Progenitor cell of endocrine pancreas (in vitro differentiated cells): ENCODE data around the gene ZNF444. TPM values are rescaled to one million over a fixed set of nuclear protein-coding genes. Genes with fewer than 3 reads are reported as not detected.
"Not testable (repeated sequence)": the region's sequence is repeated elsewhere in the genome, so short reads cannot be mapped to it uniquely, and the experiment has no call there.

Experiments used
- DNase-seq: peaks from one replicate; pipeline ENCODE4 v3.0.0; 2021; ENCODE audit warnings: low spot score; ENCODE audit not compliant: unreplicated experiment
- H3K27ac Mint-ChIP-seq: 2 replicates; pipeline ENCODE4 v1.8.0; 2021; ENCODE audit warnings: mild to moderate bottlenecking, moderate library complexity, mixed read lengths
- H3K27me3 Mint-ChIP-seq: 2 replicates; pipeline ENCODE4 v1.8.0; 2021; ENCODE audit warnings: mixed read lengths
- H3K36me3 Mint-ChIP-seq: 2 replicates; pipeline ENCODE4 v1.8.0; 2022; ENCODE audit warnings: mixed read lengths; ENCODE audit not compliant: insufficient read depth
- H3K4me1 Mint-ChIP-seq: 2 replicates; pipeline ENCODE4 v1.8.0; 2021; ENCODE audit warnings: low read depth, mixed read lengths
- H3K4me3 Mint-ChIP-seq: 2 replicates; pipeline ENCODE4 v1.8.0; 2021; ENCODE audit warnings: low read depth, mild to moderate bottlenecking, moderate library complexity, mixed read lengths
- H3K9me3 Mint-ChIP-seq: 2 replicates; pipeline ENCODE4 v1.8.0; 2021; ENCODE audit warnings: low read depth, mixed read lengths
- CTCF ChIP-seq: fragments of 200-600 bp; sonication (generic); IDR thresholded peaks from one replicate; pipeline ENCODE4 v1.5.0; 2021; ENCODE audit warnings: antibody characterized with exemption, mild to moderate bottlenecking; ENCODE audit not compliant: unreplicated experiment
- total RNA-seq: library from RNA; stranded (reverse); gene quantifications from 2 replicates; pipeline ENCODE4 v1.2.1, GENCODE V29; 2021

ZNF444 gene
- total RNA-seq, 1 donor from 2014 or later = 132 TPM

GRCh38 chr19:56096665-56097064 lies 44.4 kb upstream of the ZNF444 start:
- no peak for DNase-seq
- Mint-ChIP-seq H3K4me3 (no peak overlapping the region), H3K27me3 (no peaks in the 10 kb centered on the region), H3K4me1 (no peaks in the 10 kb centered on the region), H3K36me3 (peaks cover 30% of the 10 kb centered on the region), H3K9me3 (peaks cover 14% of the 10 kb centered on the region), H3K27ac (no peak overlapping the region)
- TF ChIP-seq CTCF = no peak

- Mint-ChIP-seq H3K9me3 (peaks cover 14% of the 10 kb centered on the region), H3K36me3 (peaks cover 30% of the 10 kb centered on the region), H3K27ac (no peak overlapping the region), H3K4me1 (no peaks in the 10 kb centered on the region), H3K4me3 (no peak overlapping the region), H3K27me3 (no peaks in the 10 kb centered on the region)
- no peak for TF ChIP-seq CTCF
- DNase-seq = no peak
Observed at GRCh38 chr19:56097306-56097705, 43.8 kb upstream of the ZNF444 start.

GRCh38 chr19:56097776-56098175 lies 43.3 kb upstream of the ZNF444 start:
- Mint-ChIP-seq H3K4me1 (no peaks in the 10 kb centered on the region), H3K27ac (no peak overlapping the region), H3K27me3 (no peaks in the 10 kb centered on the region), H3K4me3 (no peak overlapping the region), H3K36me3 (peaks cover 27% of the 10 kb centered on the region), H3K9me3 (peaks cover 11% of the 10 kb centered on the region)
- no peak for DNase-seq
- no peak for TF ChIP-seq CTCF

DNA sequence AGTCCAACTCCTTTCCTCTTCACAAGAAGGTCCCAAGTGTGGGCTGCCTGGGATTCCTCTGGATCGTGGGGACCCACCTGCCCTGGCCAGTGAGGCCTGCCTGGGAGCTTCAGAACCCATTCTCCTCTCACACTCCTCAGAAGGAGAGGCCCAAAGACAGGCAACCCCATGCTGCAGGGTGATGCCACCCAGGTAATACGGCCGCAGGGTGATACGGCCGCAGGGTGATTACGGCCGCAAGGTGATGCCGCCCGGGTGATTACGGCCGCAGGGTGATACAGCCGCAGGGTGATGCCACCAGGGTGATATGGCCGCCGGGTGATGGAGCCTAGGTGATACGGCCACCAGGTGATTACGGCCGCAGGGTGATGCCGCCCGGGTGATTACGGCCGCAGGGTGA lies 42.9 kb upstream of the ZNF444 start:
- H3K4me3 Mint-ChIP-seq, DNase-seq, H3K27me3 Mint-ChIP-seq, H3K4me1 Mint-ChIP-seq, H3K27ac Mint-ChIP-seq, H3K9me3 Mint-ChIP-seq: not testable (repeated sequence)
- H3K36me3 Mint-ChIP-seq = peaks cover 22% of the 10 kb centered on the region

GRCh38 chr19:56098731-56099568 lies 42.1 kb upstream of the ZNF444 start:
- DNase-seq = no peak
- H3K9me3 Mint-ChIP-seq = no peaks in the 10 kb centered on the region
- no peak overlapping the region for H3K4me3 Mint-ChIP-seq
- H3K27me3 Mint-ChIP-seq = no peaks in the 10 kb centered on the region
- H3K4me1 Mint-ChIP-seq = no peaks in the 10 kb centered on the region
- peaks cover 15% of the 10 kb centered on the region for H3K36me3 Mint-ChIP-seq
- no peak overlapping the region for H3K27ac Mint-ChIP-seq
- no peak for TF ChIP-seq CTCF
